K562 (cell line): ENCODE results near the gene NEDD8. TPM values are rescaled to one million over a fixed set of nuclear protein-coding genes. Genes with fewer than 3 reads are reported as not detected.

Experiments used
- ATAC-seq: fragments of 200-7000 bp; cut with Tn5 transposase; 3 replicates; pipeline ENCODE4 v1.9.1; 2020; ENCODE audit warnings: moderate library complexity
- BruUV-seq: library from RNA; stranded (reverse); fragments of 400-500 nt; replicated peaks from 2 replicates; lab custom pipeline; 2021; lab: Mats Ljungman, UMichigan
- CTCF ChIA-PET: fragments of 300-600 bp; formaldehyde crosslinking; extraction: SDS; loops from one replicate; lab custom pipeline; 2021; ENCODE audit warnings: low intra/inter-chr PET ratio; lab: Yijun Ruan, JAX
- POLR2A ChIA-PET: fragments of 300-600, 350-650 bp; sonication (Branson Sonifier 250); formaldehyde crosslinking; extraction: SDS; loops from one replicate; lab custom pipeline; 2021; ENCODE audit warnings: antibody characterized with exemption, inconsistent platforms; lab: Yijun Ruan, JAX
- DNase-seq, 4 experiments: peaks; one replicate each; pipeline versions ENCODE4 v3.0.0 to v3.0.0-alpha.2; 2011 to 2018; ENCODE audit warnings: low spot score in 3 of 4, mixed read lengths in 3 of 4; ENCODE audit errors: extremely low read depth in 1 of 4
- FAIRE-seq: peaks from 2 replicates; lab custom pipeline; 2011; peaks lifted over from hg19 to GRCh38; lab: Jason Lieb, UNC
- H2AFZ ChIP-seq: 2 replicates; pipeline ENCODE4 v1.6.0; 2011; ENCODE audit warnings: low read depth, low read length, control low read depth, inconsistent platforms
- H3K27ac ChIP-seq: fragments of 200-600 bp; 3 replicates; pipeline ENCODE4 v1.8.0; 2011; ENCODE audit warnings: low read depth, mild to moderate bottlenecking, control low read depth, inconsistent platforms, low read length, moderate library complexity, mixed read lengths; ENCODE audit errors: extremely low read depth
- H3K27me3 ChIP-seq, 2 experiments: fragments of 300-600 bp in 1 of 2; 2 replicates in 1 of 2; 3 replicates in 1 of 2; pipeline versions ENCODE4 v1.6.0 to v1.8.0; 2011; ENCODE audit warnings: inconsistent platforms in 2 of 2, low read length in 2 of 2, mild to moderate bottlenecking in 1 of 2, mixed read lengths in 1 of 2, moderate library complexity in 1 of 2; ENCODE audit not compliant: control insufficient read depth in 2 of 2, insufficient read depth in 2 of 2
- H3K36me3 ChIP-seq: fragments of 300-600 bp; 3 replicates; pipeline ENCODE4 v1.8.0; 2011; ENCODE audit warnings: mild to moderate bottlenecking, low read length, inconsistent platforms; ENCODE audit not compliant: control insufficient read depth, insufficient read depth
- H3K4me1 ChIP-seq, 2 experiments: fragments of 200-600 bp in 1 of 2; replicated peaks in 1 of 2; 2 replicates in 1 of 2; 3 replicates in 1 of 2; pipeline versions ENCODE4 v1.5.1 to v1.8.0; 2011; ENCODE audit warnings: inconsistent platforms in 2 of 2, low read length in 2 of 2, mild to moderate bottlenecking in 1 of 2, mixed read lengths in 1 of 2, moderate library complexity in 1 of 2; ENCODE audit not compliant: control insufficient read depth in 2 of 2, insufficient read depth in 2 of 2
- H3K4me2 ChIP-seq: 2 replicates; pipeline ENCODE4 v1.6.1; 2011; ENCODE audit warnings: low read length, control low read depth, inconsistent platforms, mixed read lengths; ENCODE audit not compliant: insufficient read depth
- H3K4me3 ChIP-seq: fragments of 200-600 bp; sonication (generic), shearing (Covaris generic); 2 replicates; pipeline ENCODE4 v1.5.1; 2016; ENCODE audit warnings: control low read depth, inconsistent platforms
- H3K79me2 ChIP-seq: fragments of 200-600 bp; 3 replicates; pipeline ENCODE4 v1.8.0; 2011; ENCODE audit warnings: low read length, inconsistent platforms; ENCODE audit not compliant: control insufficient read depth, insufficient read depth
- H3K9ac ChIP-seq, 2 experiments: 2 replicates each; pipeline versions ENCODE4 v1.6.0 to v1.6.1; 2011; ENCODE audit warnings: low read depth in 2 of 2, low read length in 2 of 2, control low read depth in 1 of 2, inconsistent platforms in 1 of 2, mild to moderate bottlenecking in 1 of 2, mixed read lengths in 1 of 2; ENCODE audit not compliant: insufficient read depth in 1 of 2
- H3K9me1 ChIP-seq: one replicate; pipeline ENCODE4 v1.6.0; 2011; ENCODE audit warnings: inconsistent platforms, mild to moderate bottlenecking, low read length, moderate library complexity; ENCODE audit not compliant: control insufficient read depth, insufficient read depth
- H3K9me3 ChIP-seq: replicated peaks from 2 replicates; pipeline ENCODE4 v1.5.1; 2011; ENCODE audit warnings: low read depth, low read length, inconsistent platforms; ENCODE audit not compliant: control insufficient read depth, insufficient read depth
- H4K20me1 ChIP-seq: replicated peaks from 2 replicates; pipeline ENCODE4 v1.6.1; 2011; ENCODE audit warnings: low read length, inconsistent platforms, mixed read lengths; ENCODE audit not compliant: control insufficient read depth, insufficient read depth
- BACH1 ChIP-seq: fragments of 200-800 bp; sonication (Bioruptor generic); IDR thresholded peaks from 2 replicates; pipeline ENCODE4 v1.6.1; 2016; ENCODE audit warnings: missing genetic modification characterization, missing compliant biosample characterization
- CREB5 ChIP-seq: fragments of 250-450 bp; sonication (Bioruptor Pico); IDR thresholded peaks from 2 replicates; pipeline ENCODE4 v1.5.0; 2020; ENCODE audit warnings: mild to moderate bottlenecking
- DPF2 ChIP-seq: fragments of 450-650 bp; IDR thresholded peaks from 2 replicates; pipeline ENCODE4 v1.6.1; 2016
- E2F1 ChIP-seq: sonication (generic); formaldehyde crosslinking; IDR thresholded peaks from 2 replicates; pipeline ENCODE4 v1.8.1; 2023; ENCODE audit warnings: mild to moderate bottlenecking, missing genetic modification reagents, moderate library complexity
- NEUROD1 ChIP-seq: fragments of 150-350 bp; IDR thresholded peaks from 2 replicates; pipeline ENCODE4 v1.6.1; 2014; ENCODE audit warnings: borderline replicate concordance, low read length, low read depth; ENCODE audit not compliant: partially characterized antibody
- PCBP1 ChIP-seq: fragments of 200-400 bp; formaldehyde crosslinking; IDR thresholded peaks from 2 replicates; pipeline ENCODE4 v1.6.1; 2018; ENCODE audit warnings: mild to moderate bottlenecking, low read depth, low read length; ENCODE audit not compliant: poor library complexity, severe bottlenecking
- POLR2B ChIP-seq: fragments of 450-650 bp; IDR thresholded peaks from 2 replicates; pipeline ENCODE4 v1.6.1; 2018; ENCODE audit warnings: low read depth; ENCODE audit not compliant: partially characterized antibody
- POLR2H ChIP-seq: IDR thresholded peaks from 2 replicates; pipeline ENCODE4 v1.6.1; 2016; ENCODE audit warnings: missing genetic modification characterization, low read depth, mild to moderate bottlenecking, control low read depth, missing compliant biosample characterization, moderate library complexity
- RBM22 ChIP-seq: fragments of 200-400 bp; formaldehyde crosslinking; IDR thresholded peaks from 2 replicates; pipeline ENCODE4 v1.6.1; 2018; ENCODE audit warnings: low read length, low read depth; ENCODE audit not compliant: poor library complexity, severe bottlenecking
- TGIF2 ChIP-seq: sonication (generic); formaldehyde crosslinking; IDR thresholded peaks from 2 replicates; pipeline ENCODE4 v1.8.1; 2022; ENCODE audit warnings: mild to moderate bottlenecking, missing genetic modification reagents, moderate library complexity
- TSC22D4 ChIP-seq: fragments of 450-650 bp; IDR thresholded peaks from 2 replicates; pipeline ENCODE4 v1.6.1; 2016; ENCODE audit warnings: missing genetic modification characterization, missing biosample characterization, control low read depth
- ZBTB5 ChIP-seq: fragments of 450-650 bp; IDR thresholded peaks from 2 replicates; pipeline ENCODE4 v1.6.1; 2017; ENCODE audit warnings: antibody characterized with exemption
- ZNF239 ChIP-seq: fragments of 250-450 bp; sonication (Bioruptor Pico); IDR thresholded peaks from 2 replicates; pipeline ENCODE4 v1.4.0; 2020; ENCODE audit warnings: mild to moderate bottlenecking
- ZNF561 ChIP-seq: fragments of 450-650 bp; formaldehyde crosslinking; conservative IDR thresholded peaks from 2 replicates; pipeline ENCODE4 v1.4.0; 2020; ENCODE audit warnings: mild to moderate bottlenecking, moderate library complexity
- ZNF778 ChIP-seq: fragments of 450-650 bp; formaldehyde crosslinking; IDR thresholded peaks from 2 replicates; pipeline ENCODE4 v1.4.0; 2020; ENCODE audit warnings: mild to moderate bottlenecking, moderate library complexity
- ZNF780A ChIP-seq: fragments of 250-450 bp; sonication (Bioruptor Pico); IDR thresholded peaks from 2 replicates; pipeline ENCODE4 v1.5.0; 2021; ENCODE audit warnings: mild to moderate bottlenecking
- WGBS: fragments of 100-300 bp; shearing (Covaris generic); methylation state at CpG from one replicate; pipeline ENCODE4 v1.1.6; 2016; ENCODE audit warnings: low coverage, mixed read lengths; ENCODE audit not compliant: insufficient coverage; ENCODE audit errors: missing lambda C conversion rate; 5-methylcytosine and 5-hydroxymethylcytosine counted together
- in situ Hi-C: fragments of 300-500 bp; cut with MboI; formaldehyde crosslinking; loops from 4 replicates; pipeline ENCODE4 v1.15.0; 2018; ENCODE audit warnings: inconsistent platforms, mixed read lengths
- intact Hi-C: fragments of 100-400 bp; cut with micrococcal nuclease; formaldehyde crosslinking; loops from 2 replicates; pipeline ENCODE4 v1.14.2; 2022
- polyA plus RNA-seq, 8 experiments: library from polyadenylated mRNA; depleted of rRNA in 4 of 8; stranded (reverse) in 5 of 8; unstranded in 3 of 8; fragments of >200 nt; fragmentation: Nextera tagmentation in 2 of 8; fragmentation: Illumina TruSeq in 1 of 8; extraction: Ambion mirVana in 2 of 8; extraction: Trizol in 1 of 8; gene quantifications; 2 replicates each; pipeline versions ENCODE4 v1.2.1 to v1.2.3, GENCODE V29; 2011 to 2014; ENCODE audit warnings: inconsistent platforms in 1 of 8, missing spikeins in 1 of 8
- total RNA-seq, 7 experiments: library from RNA; depleted of rRNA in 6 of 7; stranded (reverse); fragments of >200 nt in 6 of 7; fragmentation: Illumina TruSeq in 2 of 7; extraction: Trizol in 2 of 7; gene quantifications; 2 replicates each; pipeline versions ENCODE4 v1.2.1 to v1.2.3, GENCODE V29; 2011 to 2021; ENCODE audit warnings: low replicate concordance in 1 of 7

Gene NEDD8
- total and polyA plus RNA-seq, 9 of the 15 experiments (the other 6 are each of a cell fraction or from before 2014, with no cell fraction given) = 142 to 691 (median 260) TPM

DNA sequence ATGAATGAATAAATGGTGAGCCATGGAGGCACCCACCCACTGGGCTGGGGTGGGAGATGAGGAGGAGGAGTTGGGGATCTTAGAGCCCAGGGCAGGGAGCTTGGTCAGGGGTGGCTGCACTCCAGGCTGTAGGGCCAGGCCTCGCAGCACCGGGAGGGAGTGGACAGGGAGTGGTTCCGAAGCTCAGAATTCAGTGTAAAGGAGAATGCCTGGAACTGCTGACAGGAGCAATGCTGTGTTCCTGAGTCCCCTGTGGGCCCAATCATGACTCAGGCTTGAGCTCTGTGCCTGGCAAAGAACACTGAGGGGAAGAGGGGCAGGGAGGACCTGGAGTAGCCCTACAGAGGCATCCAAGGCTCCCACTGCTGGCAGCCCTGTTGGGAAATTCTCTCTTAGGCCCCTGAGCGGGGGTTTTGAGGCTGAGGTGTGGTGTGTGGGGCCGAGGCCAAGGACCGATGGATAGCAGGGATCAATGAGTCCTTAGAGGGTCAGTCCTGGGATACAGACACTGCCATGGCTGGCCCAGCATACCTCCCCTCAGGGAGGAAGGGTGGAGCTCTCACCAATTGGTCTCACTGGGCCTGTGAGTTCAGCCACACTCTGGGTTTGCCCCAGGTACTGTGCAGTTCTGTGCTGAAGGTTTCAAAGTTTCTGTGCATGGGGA lies 48.8 kb upstream of the NEDD8 start:
- ATAC-seq (no peak), DNase-seq (no peak), FAIRE-seq (no peak)
- 66% methylated on average over 3 of the region's 6 CpGs for WGBS
- Histone ChIP-seq H3K9me3 (no peaks in the 10 kb centered on the region), H3K9me1 (no peaks in the 10 kb centered on the region), H4K20me1 (no peaks in the 10 kb centered on the region), H3K4me3 (no peak overlapping the region), H3K4me1 (peaks cover 0 to 3% of the 10 kb centered on the region in 2 experiments; a peak in 2 of 5 replicates), H3K4me2 (no peak overlapping the region), H2AFZ (no peak overlapping the region), H3K27ac (no peak overlapping the region), H3K79me2 (no peaks in the 10 kb centered on the region), H3K27me3 (no peaks in the 10 kb centered on the region), H3K36me3 (no peaks in the 10 kb centered on the region), H3K9ac (peak overlapping the region in 1 of 2 experiments; percentile 20; a peak in 1 of 4 replicates)
- in situ Hi-C loops (no loop called here), intact Hi-C loops (no loop called here)
- ChIA-PET CTCF (no interaction called here), POLR2A (interaction anchor here (0.6 to 2.2 kb wide), 4 partner anchors 9 to 994 kb away, joined by 3 to 7 read pairs (median 3); partner anchors contain the start of gene RABGGTA)
- BruUV-seq = no TSS peak
- TF ChIP-seq ZNF778 (CRISPR knock-in tag) = no peak
- TF ChIP-seq ZNF780A (CRISPR knock-in tag) = no peak
- TF ChIP-seq ZNF239 (CRISPR knock-in tag) = no peak
- TF ChIP-seq E2F1 (CRISPR knock-in tag) = no peak
- TF ChIP-seq TSC22D4 (tag) = no peak
- TF ChIP-seq DPF2 = no peak
- no peak for TF ChIP-seq PCBP1
- TF ChIP-seq RBM22 = no peak
- TF ChIP-seq POLR2B = no peak
- no peak for TF ChIP-seq NEUROD1
- no peak for TF ChIP-seq CREB5 (CRISPR knock-in tag)
- no peak for TF ChIP-seq BACH1 (tag)
- no peak for TF ChIP-seq TGIF2
- TF ChIP-seq POLR2H (tag) = no peak
- TF ChIP-seq ZBTB5 = no peak
- TF ChIP-seq ZNF561 = no peak
